HepG2 (cell line): ENCODE measurements around the gene PTGDR2. TPM values are rescaled to one million over a fixed set of nuclear protein-coding genes. Genes with fewer than 3 reads are reported as not detected.

Source experiments
- ISL2 ChIP-seq: sonication (generic); formaldehyde crosslinking; IDR thresholded peaks from 2 replicates; pipeline ENCODE4 v1.5.0; 2020; ENCODE audit warnings: missing genetic modification reagents
- U2AF2 ChIP-seq: fragments of 200-400 bp; formaldehyde crosslinking; IDR thresholded peaks from 2 replicates; pipeline ENCODE4 v1.6.1; 2017; ENCODE audit warnings: low read depth, mild to moderate bottlenecking, low read length
- ZNF274 ChIP-seq: sonication (generic); formaldehyde crosslinking; IDR thresholded peaks from 2 replicates; pipeline ENCODE4 v1.5.1; 2020; ENCODE audit warnings: mild to moderate bottlenecking, missing genetic modification reagents
- ZNF335 ChIP-seq: sonication (generic); formaldehyde crosslinking; IDR thresholded peaks from 2 replicates; pipeline ENCODE4 v1.4.0; 2020; ENCODE audit warnings: missing genetic modification reagents
- ZNF670 ChIP-seq: sonication (generic); formaldehyde crosslinking; IDR thresholded peaks from 2 replicates; pipeline ENCODE4 v1.8.0; 2022; ENCODE audit warnings: mild to moderate bottlenecking, missing genetic modification reagents, borderline replicate concordance
- ZNF788 ChIP-seq: sonication (generic); formaldehyde crosslinking; IDR thresholded peaks from 2 replicates; pipeline ENCODE4 v1.5.0; 2020; ENCODE audit warnings: mild to moderate bottlenecking, missing genetic modification reagents, borderline replicate concordance
- polyA plus RNA-seq, 8 experiments: library from polyadenylated mRNA; depleted of rRNA in 3 of 8; stranded (reverse) in 7 of 8; unstranded in 1 of 8; fragments of >200 nt; fragmentation: Illumina TruSeq in 4 of 8; extraction: Trizol in 4 of 8; gene quantifications; 2 replicates each; pipeline versions ENCODE4 v1.2.1 to v1.2.3, GENCODE V29; 2011 to 2016; ENCODE audit warnings: low read depth in 4 of 8, missing spikeins in 1 of 8, mixed read lengths in 1 of 8; ENCODE audit not compliant: insufficient read depth in 1 of 8
- total RNA-seq, 5 experiments: library from RNA; depleted of rRNA; stranded (reverse); fragments of >200 nt; fragmentation: Illumina TruSeq; extraction: Trizol; gene quantifications; 2 replicates each; pipeline ENCODE4 v1.2.3, GENCODE V29; 2016; ENCODE audit warnings: low read depth in 1 of 5
- TF ChIP-seq, protein P1 (sequence below): sonication (generic); formaldehyde crosslinking; IDR thresholded peaks from 2 replicates; pipeline ENCODE4 v1.4.0; 2020; ENCODE audit warnings: missing genetic modification reagents
- TF ChIP-seq, protein P2 (sequence below), 2 experiments: sonication (generic) in 1 of 2; formaldehyde crosslinking in 1 of 2; IDR thresholded peaks; 2 replicates each; pipeline versions ENCODE4 v1.5.1 to v1.6.1; 2011 to 2020; ENCODE audit warnings: borderline replicate concordance in 1 of 2, low read depth in 1 of 2, low read length in 1 of 2, mild to moderate bottlenecking in 1 of 2, missing genetic modification reagents in 1 of 2, moderate library complexity in 1 of 2
- TF ChIP-seq, protein P3 (sequence below): sonication (generic); formaldehyde crosslinking; IDR thresholded peaks from 2 replicates; pipeline ENCODE4 v1.8.0; 2022; ENCODE audit warnings: mild to moderate bottlenecking, missing genetic modification reagents; ENCODE audit not compliant: insufficient replicate concordance

Gene PTGDR2
- total and polyA plus RNA-seq, 2 of the 13 experiments (the other 11 are each of a cell fraction or from before 2014, with no cell fraction given) = 1.9 to 2.5 TPM

DNA sequence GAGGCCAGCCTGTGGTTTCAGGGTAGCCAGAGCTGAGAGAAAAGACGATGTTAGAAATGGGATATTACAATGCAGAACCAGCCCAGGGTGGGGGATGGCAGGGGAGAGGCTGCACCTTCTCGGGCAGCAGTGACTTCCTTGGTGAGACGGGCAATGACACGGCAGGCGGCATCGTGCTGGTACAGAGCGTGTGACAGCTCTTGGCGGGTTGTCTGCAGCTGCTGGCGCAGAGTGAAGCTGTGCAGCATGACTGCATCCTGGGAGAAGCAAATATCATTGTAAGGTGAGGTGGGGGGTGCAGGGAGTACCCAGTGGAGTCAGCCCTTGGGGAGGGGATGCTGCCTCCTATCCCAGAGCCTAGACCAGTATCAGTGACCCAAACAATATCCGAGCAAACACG is 46.9 kb upstream of the PTGDR2 start (continued):
- TF ChIP-seq, protein P1, sequence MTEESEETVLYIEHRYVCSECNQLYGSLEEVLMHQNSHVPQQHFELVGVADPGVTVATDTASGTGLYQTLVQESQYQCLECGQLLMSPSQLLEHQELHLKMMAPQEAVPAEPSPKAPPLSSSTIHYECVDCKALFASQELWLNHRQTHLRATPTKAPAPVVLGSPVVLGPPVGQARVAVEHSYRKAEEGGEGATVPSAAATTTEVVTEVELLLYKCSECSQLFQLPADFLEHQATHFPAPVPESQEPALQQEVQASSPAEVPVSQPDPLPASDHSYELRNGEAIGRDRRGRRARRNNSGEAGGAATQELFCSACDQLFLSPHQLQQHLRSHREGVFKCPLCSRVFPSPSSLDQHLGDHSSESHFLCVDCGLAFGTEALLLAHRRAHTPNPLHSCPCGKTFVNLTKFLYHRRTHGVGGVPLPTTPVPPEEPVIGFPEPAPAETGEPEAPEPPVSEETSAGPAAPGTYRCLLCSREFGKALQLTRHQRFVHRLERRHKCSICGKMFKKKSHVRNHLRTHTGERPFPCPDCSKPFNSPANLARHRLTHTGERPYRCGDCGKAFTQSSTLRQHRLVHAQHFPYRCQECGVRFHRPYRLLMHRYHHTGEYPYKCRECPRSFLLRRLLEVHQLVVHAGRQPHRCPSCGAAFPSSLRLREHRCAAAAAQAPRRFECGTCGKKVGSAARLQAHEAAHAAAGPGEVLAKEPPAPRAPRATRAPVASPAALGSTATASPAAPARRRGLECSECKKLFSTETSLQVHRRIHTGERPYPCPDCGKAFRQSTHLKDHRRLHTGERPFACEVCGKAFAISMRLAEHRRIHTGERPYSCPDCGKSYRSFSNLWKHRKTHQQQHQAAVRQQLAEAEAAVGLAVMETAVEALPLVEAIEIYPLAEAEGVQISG (CRISPR knock-in tag) = no peak
- TF ChIP-seq U2AF2 = no peak
- TF ChIP-seq ZNF274 (CRISPR knock-in tag) = no peak
- TF ChIP-seq ZNF788 (CRISPR knock-in tag) = no peak
- TF ChIP-seq, protein P2, sequence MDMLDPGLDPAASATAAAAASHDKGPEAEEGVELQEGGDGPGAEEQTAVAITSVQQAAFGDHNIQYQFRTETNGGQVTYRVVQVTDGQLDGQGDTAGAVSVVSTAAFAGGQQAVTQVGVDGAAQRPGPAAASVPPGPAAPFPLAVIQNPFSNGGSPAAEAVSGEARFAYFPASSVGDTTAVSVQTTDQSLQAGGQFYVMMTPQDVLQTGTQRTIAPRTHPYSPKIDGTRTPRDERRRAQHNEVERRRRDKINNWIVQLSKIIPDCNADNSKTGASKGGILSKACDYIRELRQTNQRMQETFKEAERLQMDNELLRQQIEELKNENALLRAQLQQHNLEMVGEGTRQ (IDR thresholded peaks at IDR 0.05; ENCODE audit: low read depth, low read length) = no peak
- TF ChIP-seq, protein P2 (CRISPR knock-in tag; IDR thresholded peaks at IDR 0.05; ENCODE audit: borderline replicate concordance) = no peak
- no peak for TF ChIP-seq ISL2
- TF ChIP-seq, protein P3, sequence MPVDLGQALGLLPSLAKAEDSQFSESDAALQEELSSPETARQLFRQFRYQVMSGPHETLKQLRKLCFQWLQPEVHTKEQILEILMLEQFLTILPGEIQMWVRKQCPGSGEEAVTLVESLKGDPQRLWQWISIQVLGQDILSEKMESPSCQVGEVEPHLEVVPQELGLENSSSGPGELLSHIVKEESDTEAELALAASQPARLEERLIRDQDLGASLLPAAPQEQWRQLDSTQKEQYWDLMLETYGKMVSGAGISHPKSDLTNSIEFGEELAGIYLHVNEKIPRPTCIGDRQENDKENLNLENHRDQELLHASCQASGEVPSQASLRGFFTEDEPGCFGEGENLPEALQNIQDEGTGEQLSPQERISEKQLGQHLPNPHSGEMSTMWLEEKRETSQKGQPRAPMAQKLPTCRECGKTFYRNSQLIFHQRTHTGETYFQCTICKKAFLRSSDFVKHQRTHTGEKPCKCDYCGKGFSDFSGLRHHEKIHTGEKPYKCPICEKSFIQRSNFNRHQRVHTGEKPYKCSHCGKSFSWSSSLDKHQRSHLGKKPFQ (CRISPR knock-in tag) = no peak
- no peak for TF ChIP-seq ZNF670 (CRISPR knock-in tag)
- TF ChIP-seq ZNF335 (CRISPR knock-in tag) = no peak
- TF ChIP-seq, all 625 proteins: peak for 0
